Measurements from ENCODE around the gene DDO. TPM values are rescaled to one million over a fixed set of nuclear protein-coding genes. Genes with fewer than 3 reads are reported as not detected.

The DDO gene
- total RNA-seq, 1 experiment from 2014 or later = 1.4 TPM

- no peak for DNase-seq (ENCODE audit: low spot score)
Measured at GRCh38 chr6:110421749-110422443, 6.5 kb upstream of the DDO start.

- no peak for DNase-seq (ENCODE audit: low spot score)
Measured at GRCh38 chr6:110419028-110419739, 3.8 kb upstream of the DDO start.

GRCh38 chr6:110418594-110418993 is 3.2 kb upstream of the DDO start:
- DNase-seq (ENCODE audit: low spot score) = no peak

GRCh38 chr6:110414669-110415068 is 706 bp downstream of the DDO start:
- DNase-seq (ENCODE audit: low spot score) = no peak

- DNase-seq (ENCODE audit: low spot score) = no peak
Measured at GRCh38 chr6:110412360-110412759, 3.0 kb downstream of the DDO start.

GRCh38 chr6:110410511-110410910 is 4.9 kb downstream of the DDO start:
- DNase-seq (ENCODE audit: low spot score) = no peak

DNA sequence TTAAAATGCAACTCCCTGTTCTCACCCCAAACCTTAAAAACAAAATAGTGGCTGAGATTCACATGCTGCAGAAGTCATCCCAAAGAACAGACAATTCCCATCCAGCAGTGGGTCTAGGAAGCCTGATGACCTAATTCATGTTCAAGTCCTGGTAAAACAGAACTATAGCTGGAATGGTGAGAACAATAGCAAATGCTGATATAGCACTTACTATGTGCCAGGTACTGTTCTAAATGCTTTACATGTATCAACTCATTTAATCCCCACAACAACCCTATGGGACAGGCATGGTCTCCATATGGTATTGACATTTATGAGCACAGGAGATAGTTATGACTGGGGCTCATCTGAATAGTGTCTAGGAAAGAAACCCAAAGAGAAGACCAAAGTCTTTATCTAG is 5.6 kb downstream of the DDO start:
- DNase-seq (ENCODE audit: low spot score) = no peak

DNA sequence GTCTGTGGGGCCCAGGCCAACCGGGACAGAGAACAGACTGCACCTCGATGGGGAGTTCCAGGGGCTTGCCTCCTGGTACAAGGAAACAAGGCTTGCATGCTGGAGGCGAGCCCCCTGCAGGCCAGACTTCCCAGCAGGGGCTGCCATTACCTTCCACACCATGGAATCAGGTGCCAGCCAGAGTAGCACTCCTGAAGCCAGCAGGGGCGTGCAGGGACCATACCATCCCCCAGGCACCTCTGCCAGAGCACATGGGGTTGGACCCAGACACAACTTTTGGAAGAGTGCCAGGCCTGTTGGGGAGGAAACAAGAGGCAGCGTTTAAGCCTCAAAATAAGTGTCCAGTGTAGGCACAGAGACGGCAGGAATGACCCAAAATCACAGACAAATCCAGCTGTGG is 6.5 kb downstream of the DDO start:
- DNase-seq (ENCODE audit: low spot score) = no peak

DNA sequence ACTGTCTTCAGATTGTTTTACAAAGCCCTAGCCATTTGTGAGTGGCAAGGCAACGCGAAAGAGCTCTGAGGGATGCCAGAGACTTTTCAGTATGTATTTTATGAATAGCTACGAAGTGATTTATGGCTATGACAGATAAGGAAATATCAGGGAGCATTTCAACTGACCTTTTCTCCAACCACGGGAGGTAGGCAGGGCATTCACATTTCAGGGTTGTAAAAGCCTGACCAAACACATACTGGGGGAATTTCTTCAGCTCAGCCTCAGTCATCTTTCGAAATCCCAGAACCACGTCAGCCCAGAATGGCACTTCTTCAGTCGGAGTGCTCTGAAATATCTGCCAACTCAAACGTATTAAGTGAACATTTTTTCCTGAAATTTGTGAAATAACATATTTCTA is 10.8 kb downstream of the DDO start:
- no peak for DNase-seq (ENCODE audit: low spot score)

DNA sequence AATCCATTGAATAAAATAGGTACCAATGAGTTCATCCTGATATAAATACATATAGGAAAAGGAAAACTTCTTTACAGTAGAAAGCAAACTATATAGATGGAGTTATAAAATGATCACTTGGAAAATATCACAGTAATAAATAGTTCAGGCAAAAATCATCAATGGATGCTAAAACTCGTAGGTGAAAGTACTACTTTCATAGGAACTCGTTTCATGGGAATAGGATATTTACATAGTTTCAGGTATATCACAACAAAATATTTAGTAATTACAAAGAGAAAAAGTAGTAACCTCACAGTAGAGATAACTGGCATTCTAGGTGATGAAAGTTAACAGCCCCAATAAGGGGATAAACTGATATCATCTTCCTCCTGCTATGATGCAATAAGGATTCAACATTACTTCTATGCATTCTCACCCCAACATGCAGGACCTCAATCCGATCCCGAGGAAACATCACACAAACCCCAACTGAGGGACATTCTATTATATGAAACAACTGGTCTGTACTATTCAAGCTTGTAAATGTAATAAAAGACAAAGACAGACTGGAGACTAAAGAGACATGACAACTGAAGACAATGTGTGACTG is 13.7 kb downstream of the DDO start:
- no peak for DNase-seq (ENCODE audit: low spot score)

GRCh38 chr6:110400208-110400607 is 15.2 kb downstream of the DDO start:
- no peak for DNase-seq (ENCODE audit: low spot score)

DNA sequence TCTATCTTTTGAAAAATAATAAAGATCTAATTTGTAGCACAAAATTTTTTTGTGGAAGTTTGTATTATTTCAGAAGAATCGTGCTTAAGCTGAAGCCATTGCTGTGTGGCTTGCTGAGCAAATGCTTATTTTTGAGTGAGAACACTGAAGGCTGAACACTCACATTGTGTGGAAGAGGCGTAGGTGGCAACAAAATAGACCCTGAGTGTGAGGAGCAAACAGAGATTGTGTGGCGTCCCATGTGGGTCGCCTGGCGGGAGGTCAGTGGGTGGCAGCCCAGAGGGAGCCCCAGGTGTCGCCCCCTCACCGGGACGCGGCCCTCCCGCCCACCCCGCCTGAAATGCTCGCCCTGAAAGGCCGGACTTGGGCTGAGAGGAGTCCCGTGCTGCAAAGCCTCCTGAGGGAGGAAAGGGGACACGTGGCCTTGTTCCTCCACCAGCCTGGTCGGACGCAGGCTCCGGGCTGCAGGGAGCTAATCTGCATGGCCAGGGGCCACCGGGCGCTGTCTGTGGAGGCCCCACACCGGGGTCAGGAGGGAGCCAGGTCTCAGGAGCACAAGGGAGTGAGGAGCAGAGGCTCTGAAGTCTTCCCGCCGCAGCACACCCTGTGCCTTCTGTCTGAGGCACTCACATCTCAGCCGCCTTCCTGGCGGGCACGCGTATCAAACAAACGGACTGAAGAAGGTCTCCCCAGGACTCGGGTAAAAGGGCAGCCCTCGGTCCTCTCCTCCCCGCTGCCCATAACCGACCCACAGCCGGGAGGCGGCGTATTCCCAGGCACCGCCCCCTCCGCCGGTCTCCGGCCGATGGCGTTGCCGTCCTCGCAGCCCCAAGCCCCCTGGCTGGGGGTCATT is 15.9 kb downstream of the DDO start:
- no peak for DNase-seq (ENCODE audit: low spot score)

GRCh38 chr6:110398778-110399177 is 16.6 kb downstream of the DDO start:
- DNase-seq (ENCODE audit: low spot score) = no peak

- no peak for DNase-seq (ENCODE audit: low spot score)
Measured at GRCh38 chr6:110395221-110395620, 20.2 kb downstream of the DDO start.

GRCh38 chr6:110394409-110394808 is 21.0 kb downstream of the DDO start:
- DNase-seq (ENCODE audit: low spot score) = no peak

GRCh38 chr6:110392727-110393126 is 22.6 kb downstream of the DDO start:
- no peak for DNase-seq (ENCODE audit: low spot score)

DNA sequence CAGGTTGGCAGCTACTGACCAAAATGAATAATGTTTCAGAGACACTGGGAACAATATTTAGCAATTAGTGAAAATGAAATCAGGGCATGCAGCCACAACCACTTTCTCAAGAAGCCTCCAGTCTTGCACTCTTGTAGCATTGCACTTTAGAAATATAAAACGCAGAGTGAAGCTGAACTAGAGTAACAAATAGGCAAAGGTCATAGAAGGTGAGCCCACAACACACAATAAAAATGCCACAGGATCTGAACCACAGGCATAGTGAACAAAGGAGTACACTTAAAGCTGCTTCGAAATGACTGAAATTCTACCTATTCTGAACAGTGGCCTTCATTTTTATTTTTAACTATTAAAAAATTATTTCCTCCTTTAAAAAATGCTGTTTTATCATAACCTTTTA is 25.0 kb downstream of the DDO start:
- DNase-seq (ENCODE audit: low spot score) = no peak

DNA sequence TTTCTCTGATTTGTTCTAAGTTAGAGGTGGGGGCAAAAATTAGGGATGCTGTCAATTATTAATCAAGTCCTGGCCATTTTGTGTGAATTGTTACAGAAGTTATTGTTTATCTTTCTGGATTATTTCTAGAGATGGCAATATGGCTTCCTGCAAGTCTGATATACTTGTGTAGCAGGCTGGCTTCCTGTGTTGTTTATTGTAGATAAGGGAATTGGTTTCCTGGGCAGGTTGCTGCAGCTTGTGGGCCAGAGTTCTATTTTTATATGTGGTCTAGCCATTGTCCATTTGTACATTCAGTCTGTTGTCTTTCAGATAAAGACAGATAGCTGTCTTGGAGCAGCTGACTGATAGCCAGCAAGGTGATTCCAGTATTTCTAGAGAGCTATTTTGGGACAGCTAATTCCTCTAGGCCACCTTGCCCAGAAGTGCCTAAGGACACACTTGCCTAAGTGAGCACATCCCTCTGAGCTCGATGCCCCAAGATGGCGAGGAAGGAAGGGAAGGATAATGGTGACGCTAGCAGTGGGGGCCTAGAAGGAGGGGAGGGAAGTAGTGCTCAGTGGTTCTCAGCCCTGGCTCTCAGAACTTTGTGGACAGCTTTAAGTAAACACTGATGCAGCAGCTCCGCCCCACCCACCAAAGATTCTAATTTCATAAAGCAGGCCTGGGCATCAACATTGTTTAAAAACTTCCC is 25.5 kb downstream of the DDO start:
- no peak for DNase-seq (ENCODE audit: low spot score)

DNA sequence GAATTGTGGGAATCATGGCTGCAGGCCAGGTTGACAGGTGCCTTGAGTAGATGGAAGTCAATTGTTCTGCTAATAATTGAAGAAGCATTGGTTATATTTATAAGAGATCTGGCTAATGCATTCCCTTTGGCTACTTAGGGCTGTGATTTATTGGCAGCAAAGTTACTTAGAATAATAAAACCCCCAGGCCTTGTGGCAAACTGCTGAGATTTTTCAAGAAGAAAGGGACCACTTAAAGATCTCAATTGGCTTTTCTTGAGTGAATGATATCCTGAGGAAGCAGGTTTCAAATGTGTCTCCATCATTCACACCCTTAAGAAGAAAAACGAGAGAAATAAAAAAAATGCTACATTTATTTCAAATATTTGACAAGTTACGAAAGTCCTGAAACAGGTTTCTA is 27.4 kb downstream of the DDO start:
- no peak for DNase-seq (ENCODE audit: low spot score)

GRCh38 chr6:110385458-110385863 is 29.9 kb downstream of the DDO start:
- DNase-seq (ENCODE audit: low spot score) = no peak

GRCh38 chr6:110378552-110378951 is 36.8 kb downstream of the DDO start:
- DNase-seq (ENCODE audit: low spot score) = no peak

DNA sequence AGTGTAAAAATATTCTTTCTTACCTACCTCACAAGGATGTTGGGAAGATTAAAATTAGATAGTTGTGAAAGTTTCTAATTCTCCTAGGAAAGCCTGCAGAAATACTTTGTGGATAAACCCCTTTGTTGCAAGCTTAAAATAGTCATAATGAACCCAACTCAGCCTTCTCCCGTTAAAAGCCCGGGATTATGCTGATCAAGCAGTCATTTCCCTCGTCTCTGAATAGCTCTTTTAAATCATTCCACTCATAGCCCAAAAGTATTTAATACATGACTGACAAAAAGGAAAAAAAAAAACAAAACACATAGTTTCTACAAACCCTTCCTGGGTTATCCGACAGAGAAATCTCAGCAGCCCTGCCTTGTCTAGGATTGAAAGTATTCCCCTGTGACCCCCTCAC is 46.3 kb downstream of the DDO start:
- DNase-seq (ENCODE audit: low spot score) = no peak

All from H4 (cell line).